Daoy (cell line): ENCODE data around the gene KIT. TPM values are rescaled to one million over a fixed set of nuclear protein-coding genes. Genes with fewer than 3 reads are reported as not detected.

Experiments
- DNase-seq: peaks from one replicate; pipeline ENCODE4 v3.0.0-alpha.2; 2015; ENCODE audit warnings: low read depth
- total RNA-seq: library from RNA; depleted of rRNA; stranded (reverse); fragments of >200 nt; shearing (Covaris generic); gene quantifications from 2 replicates; pipeline ENCODE4 v1.2.3, GENCODE V29; 2014

KIT gene
- total RNA-seq, 1 experiment from 2014 or later = not detected

DNA sequence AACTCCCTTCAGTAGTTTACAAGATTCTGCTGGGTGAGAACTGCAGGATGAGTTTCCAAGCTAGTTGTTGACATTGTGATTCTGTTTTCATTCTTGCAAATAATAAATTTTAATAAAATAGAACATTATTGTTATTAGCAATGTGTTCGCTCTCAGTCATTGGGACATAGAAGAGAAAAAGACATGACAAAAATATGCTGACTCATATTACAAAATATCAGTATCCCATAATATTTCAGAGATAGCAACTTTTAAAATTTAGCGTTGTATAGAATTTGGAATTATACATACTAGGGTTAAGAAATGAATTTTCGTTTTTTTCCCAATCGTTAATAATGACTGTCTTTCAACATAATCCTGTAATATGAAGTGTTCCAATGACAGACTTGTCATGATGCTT, 45.4 kb downstream of the KIT start:
- no peak for DNase-seq

DNA sequence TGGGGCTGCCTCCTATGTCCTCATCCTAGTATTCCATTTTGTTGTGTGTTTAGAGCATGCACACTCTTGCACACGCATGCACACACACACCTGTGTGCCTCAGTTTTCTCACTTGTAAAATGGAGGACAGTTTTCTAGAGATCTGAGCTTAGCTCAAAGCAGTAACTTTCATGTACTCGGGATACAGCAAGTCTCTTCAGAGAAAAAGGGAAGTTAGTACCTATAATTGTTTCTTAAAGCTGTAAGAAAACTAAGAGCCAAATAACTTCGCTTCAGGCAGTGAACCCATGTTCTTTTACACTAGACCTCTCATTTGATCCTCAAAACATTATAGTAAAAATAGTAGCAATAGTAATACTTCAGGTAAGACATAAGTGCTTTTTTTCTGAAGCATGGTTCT, 49.6 kb downstream of the KIT start:
- no peak for DNase-seq

DNA sequence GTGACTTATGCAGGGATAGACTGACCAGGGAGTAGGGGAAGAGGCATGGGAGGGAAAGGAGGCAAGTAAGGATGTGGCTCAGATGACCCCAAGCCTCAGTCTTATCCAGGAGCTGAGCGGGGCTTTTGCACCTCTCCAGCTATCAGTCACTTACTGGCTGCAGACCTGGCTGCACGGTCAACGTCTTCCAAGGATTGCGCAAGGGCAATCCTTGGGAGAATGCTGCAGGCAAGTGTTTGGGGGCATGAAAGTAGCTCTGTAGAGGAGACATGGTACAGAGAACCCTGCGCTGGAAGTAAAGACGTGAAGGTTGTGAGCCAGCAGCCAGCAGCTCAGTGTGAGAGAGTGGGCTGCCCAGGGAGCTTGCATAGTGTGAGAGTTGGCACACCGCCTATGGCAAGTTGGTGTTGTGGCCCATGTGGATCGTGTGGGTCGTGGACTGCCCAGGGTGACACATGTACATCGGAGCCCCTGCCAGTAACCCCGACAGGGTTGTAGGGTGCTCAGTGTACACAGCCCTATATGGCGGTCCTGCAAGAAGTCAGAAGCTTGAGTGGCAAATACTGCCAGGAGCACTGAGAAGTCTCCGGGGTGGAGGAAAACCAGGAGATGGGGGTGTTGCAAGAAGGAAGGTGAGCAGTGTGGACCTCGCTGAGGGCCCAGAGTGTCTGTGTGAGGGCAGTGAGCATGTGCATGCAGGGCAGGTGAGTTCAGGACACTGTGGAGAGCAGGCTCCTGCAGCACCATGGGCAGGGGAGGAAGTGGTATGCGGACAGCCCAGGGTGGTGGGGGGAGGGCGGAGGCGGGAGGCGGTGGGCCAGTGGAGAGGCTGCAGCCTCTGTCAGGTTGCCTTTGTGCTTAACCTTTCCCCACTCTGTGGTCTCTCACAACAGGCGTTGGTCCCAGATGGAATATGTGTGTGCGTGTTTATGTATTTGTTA, 50.9 kb downstream of the KIT start:
- no peak for DNase-seq

DNA sequence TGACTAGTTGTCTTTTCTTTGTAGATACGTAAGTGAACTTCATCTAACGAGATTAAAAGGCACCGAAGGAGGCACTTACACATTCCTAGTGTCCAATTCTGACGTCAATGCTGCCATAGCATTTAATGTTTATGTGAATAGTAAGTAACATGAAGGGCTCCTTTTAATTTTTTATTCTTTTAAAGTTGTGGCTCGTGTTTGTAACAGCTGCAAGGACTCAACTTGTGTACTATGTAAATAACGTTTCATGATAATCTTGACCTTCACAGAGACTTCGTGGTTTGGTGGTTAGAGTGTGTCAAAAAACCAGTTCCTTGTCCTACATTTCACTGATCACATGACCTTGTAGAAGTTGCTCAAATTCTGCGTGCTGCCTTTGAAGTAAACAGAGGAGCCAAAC, 51.6 kb downstream of the KIT start:
- no peak for DNase-seq

DNA sequence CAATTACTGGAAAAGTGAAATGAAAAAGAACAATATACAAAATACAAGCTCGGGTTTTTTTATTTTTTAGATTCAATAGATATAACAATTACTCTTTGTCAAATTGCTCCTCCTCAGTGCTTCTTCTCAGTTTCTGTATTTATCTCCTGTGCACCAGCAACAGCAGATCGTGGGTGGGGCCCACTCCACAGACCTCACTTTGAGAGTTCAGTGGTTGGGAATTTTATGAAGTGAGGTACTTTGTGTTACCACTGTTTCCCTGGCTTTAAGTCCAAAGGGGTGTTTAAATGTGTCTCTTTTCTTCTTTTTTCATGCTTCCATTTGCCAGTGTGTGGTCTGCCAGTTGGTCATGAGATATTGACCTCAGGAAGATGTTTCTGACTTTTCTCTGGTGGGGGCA, 54.4 kb downstream of the KIT start:
- no peak for DNase-seq

DNA sequence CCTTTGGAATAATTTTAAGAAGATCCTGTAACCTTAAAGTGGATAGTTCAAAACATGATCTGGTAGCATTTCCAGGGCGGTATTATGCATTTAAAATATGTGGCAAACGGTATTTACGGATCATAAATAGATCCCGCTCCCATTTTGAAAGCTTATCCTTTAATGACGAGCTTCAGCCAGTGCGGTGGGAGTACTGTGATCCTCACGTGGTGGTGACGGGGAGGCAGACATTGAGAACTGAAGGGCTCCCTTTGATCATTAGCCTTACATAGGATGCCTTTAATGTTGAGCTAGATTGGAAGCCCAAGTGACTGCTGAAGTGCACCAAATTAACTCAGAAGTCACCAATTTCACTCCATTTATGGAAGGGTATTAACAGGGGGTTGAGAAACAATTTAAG, 56.9 kb downstream of the KIT start:
- DNase-seq = no peak

DNA sequence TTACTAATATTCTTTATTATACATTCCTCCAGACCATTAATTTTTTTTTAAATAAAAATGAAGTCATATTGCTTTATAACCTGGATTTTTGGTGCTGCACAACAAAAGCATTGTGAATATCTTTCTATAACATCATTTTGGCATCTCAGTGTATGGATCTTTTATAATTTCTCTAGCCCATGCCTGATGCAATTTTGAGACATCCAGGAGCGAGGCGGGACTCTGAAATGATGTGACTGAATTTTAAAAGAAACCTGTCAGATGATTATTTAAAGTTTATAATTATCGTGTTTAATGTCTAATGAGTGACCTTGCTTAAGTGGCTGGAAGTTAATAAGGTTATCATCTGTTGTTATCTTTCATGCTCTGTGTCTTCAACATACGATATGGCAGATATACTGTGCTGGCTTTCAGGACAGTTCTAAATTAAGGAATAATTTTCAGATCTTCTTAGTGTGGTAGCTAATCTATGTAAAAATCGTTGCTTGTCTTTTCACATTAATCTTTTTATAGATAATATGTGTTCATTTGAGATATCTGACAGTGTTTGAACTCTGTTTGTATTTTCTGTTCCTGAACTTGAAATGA, 58.8 kb downstream of the KIT start:
- DNase-seq = no peak

DNA sequence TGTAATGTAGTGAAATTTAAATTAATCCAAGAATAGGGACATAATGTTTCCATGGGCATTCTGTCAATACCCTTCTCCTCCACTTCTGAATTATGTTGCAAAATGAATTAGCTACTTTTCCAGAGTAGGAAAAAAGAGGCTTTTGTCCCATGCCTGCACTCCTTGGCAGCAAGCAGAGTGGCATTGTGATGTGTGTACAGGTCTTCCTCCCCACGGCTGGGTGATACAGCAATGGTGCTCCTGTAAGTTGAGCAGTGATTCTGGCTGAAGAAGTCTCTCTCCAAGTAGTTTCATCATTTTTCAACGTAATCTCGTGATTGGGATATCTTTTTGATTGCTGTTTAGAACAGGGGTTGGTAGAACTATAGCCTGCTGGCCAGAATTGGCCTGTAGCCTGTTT, 59.9 kb downstream of the KIT start:
- no peak for DNase-seq

DNA sequence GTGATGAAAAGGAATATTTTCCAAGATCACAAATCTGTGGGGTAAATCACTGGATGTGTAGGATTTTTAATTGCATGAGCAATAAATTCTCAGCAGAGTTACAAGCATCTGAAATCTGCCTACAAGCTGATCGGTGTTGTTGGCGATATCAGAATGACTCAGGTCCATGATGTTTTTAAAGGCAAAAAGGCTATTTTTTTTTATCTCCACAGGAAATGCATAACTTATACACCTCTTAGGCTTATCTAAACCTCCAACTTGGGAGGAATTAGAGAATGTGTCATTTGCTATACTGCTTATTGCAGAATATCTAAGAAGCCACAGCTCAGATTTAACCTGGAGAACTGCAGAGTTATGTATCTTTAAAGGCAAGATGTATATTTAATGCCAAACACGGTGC, 61.6 kb downstream of the KIT start:
- DNase-seq = no peak

DNA sequence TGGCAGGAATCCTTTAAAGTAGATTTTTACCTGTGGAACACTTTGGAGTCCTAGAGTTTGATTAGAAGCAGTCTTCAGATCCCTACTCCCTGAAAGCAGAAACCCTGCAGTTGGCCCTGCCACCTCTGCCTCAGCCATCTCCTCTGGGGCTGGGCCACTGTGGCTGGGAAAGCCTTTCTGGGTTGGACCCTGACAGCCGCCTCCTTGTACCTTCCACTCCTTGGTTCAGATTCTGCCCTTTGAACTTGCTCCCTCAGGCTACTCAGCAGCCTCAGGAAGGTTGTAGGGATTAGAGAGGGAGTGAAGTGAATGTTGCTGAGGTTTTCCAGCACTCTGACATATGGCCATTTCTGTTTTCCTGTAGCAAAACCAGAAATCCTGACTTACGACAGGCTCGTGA, 65.5 kb downstream of the KIT start:
- DNase-seq = no peak

DNA sequence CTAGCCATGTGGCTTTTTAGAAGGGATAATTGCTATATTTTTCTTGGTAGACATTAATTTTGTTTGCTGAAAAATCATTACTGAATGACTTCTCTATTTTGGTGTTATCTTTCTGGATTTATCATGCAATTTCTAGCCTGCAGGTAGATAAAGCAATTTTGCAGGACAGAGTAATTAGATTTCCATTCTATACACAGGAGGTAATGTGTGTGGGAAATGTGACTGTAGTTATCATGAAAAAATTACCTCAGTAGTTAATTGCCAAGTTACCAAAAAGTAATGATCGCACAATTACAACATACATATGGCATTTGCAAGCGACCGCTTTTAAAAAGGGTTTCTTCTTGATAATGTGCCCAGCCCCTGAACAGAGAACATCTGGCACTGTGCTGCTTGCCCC, 66.1 kb downstream of the KIT start:
- DNase-seq = no peak

DNA sequence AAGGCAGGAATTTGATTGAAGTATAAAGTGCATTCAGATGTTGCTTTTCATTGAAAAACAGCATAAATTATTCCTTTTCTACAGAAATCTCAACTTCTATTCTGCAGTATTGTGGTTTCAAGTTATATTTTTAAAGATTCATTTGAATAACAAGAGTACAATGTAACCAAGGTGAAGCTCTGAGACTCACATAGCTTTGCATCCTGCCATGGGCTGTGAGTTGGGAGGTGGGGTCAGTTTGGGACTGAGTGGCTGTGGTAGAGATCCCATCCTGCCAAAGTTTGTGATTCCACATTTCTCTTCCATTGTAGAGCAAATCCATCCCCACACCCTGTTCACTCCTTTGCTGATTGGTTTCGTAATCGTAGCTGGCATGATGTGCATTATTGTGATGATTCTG, 69.2 kb downstream of the KIT start:
- no peak for DNase-seq

DNA sequence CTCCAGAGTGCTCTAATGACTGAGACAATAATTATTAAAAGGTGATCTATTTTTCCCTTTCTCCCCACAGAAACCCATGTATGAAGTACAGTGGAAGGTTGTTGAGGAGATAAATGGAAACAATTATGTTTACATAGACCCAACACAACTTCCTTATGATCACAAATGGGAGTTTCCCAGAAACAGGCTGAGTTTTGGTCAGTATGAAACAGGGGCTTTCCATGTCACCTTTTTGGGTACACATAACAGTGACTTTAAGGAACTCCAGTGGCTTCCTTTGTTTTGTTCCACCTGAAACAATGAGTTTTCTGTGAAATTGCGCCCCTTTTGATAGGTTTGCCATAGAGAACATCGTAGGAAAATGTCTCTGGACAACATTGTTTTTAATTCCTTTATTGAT, 69.6 kb downstream of the KIT start:
- no peak for DNase-seq

DNA sequence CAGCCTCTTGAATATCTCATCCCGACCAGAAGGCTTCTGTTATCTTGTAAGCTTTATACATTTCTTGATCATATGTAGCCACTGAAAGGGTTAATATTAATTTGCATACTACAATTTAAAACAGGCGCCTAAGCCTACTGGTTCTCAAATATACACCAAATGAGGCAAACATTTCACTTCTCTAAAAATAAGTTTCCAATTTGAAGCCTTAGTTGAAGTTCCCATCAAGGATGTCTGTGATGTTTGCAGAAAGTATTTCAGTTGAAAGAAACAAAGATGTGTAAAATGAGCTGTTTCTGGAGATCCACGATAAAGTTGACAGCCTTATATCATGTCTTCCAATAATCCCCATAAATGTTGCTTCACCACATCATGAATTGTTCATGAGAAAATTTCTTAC, 70.6 kb downstream of the KIT start:
- no peak for DNase-seq

DNA sequence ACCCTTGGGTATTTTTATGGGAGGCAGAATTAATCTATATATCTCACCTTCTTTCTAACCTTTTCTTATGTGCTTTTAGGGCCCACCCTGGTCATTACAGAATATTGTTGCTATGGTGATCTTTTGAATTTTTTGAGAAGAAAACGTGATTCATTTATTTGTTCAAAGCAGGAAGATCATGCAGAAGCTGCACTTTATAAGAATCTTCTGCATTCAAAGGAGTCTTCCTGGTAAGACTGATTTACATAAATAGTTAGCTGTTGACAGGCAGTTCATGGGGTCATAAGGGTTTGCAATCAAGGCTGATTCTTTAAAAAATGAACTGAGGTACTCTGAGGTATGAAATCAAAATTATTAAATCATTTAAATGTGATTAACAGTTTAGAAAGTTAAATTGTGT, 71.5 kb downstream of the KIT start:
- DNase-seq = no peak

DNA sequence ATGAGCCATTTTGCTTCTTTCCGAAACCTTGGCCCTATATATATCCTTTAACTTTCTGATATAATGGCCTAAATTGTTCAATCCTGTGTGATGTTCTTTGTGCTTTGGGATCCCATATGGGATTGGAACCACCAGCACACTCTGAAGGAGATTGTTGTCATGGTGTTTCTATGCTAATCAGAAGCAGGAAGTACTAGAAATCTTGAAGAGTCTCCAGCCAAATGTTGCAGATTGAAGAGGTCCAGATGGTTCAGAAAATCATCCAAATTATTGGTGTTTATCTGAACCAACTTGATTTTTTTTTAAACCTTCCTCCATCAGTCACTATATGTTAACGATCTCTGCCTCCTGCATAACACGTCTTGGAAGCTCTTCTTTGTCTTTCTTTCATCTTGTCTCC, 72.8 kb downstream of the KIT start:
- DNase-seq = no peak

DNA sequence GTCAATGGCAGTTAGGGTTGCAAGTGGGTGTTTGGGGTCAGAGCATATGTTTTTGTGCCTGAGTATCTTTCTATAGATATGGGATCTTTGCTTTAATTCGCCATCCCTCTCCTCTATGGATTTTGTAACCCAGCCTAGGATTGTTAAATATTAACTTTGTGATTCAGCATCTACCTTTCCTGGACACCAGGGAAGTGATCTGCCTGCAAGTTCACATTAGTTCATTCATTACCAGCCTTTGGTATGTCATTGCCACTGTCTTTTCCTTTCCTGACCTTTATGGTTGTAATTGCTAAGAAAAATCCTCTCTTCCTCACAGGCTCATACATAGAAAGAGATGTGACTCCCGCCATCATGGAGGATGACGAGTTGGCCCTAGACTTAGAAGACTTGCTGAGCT, 73.8 kb downstream of the KIT start:
- DNase-seq = no peak

DNA sequence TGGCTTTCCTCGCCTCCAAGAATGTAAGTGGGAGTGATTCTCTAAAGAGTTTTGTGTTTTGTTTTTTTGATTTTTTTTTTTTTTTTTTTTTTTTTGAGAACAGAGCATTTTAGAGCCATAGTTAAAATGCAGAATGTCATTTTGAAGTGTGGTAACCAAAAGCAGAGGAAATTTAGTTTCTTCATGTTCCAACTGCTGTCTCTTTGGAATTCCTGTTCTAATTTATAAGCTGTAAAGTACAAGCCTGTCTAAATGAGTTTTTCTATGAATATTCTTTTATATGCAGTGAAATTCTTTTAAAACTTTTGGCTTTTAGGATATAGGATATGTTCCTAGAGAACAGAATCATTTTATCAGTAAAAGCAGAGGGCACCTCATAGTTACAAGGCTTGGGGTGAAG, 74.2 kb downstream of the KIT start:
- no peak for DNase-seq

DNA sequence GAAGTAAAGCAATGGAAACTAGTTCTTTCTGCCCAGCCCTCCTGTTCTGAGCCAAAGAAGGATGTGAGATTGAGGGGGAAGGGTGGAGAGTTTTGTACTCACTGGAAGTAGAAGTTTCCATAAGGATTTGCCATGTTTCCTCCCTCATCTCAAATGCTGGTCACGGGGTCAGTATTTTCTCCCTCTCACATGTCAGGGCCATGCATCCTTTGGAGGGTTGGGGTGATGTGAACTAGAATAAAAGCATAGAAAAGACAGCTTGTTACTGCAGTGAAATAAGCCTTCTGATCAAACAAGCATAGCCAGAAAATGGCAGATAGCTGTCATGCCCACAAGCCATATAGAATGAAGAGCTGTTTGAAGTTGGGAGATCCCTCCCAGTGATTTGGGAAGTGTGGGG, 79.7 kb downstream of the KIT start:
- DNase-seq = no peak

DNA sequence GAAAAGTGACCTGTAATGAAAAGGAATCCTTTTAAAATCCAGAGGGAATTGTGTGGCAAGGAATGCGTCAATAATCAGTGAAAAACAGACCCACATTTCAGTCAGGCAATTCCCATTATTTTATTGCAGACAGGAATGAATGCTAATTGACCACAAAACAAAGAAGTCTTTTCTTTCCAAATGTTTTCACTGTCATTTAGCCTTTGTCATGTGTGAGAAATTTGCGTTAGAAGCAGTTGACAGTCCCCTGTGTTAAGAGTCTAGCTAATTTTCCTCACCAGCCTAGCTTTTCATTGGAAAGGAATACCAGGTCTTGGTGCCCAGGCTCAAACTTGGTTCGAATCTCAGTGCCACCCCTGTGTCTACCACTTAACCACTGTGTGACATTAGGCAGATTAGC, 83.4 kb downstream of the KIT start:
- no peak for DNase-seq

DNA sequence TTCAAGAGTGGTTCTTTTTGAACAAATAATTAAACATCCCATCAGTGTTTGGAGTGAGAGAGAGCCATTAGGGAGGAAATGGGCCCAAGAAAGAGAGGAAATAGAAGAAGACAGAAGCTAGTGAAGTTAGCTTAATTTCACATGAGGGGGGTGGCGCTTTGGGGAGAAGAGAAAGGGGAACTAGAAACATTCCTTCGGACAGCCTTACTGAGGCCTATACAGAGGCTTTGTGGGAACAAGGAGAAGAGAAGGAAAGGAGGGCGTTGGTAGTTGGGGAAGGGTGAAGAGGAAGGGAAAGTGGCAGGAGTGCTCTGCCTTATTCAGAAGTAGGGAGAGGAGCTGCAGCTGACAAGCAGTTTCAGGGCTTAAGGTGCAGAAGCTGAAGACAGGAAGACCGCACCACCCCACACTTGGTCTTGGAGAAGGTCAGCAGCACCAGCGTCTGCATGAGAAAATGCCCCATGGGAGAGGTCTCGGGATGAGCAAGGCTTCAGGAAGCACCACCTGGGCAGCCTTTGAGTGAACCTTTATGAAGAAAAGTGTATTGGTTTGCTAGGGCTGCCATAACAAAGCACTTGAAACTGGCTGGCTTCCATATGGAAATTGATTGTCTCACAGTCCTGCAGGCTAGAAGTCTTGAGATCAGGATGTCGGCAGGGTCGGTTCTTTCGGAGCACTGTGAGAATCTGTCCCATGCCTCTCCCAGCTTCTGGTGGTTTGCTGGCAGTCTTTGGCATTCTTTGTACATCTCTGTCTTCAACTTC, 85.1 kb downstream of the KIT start:
- DNase-seq = no peak

DNA sequence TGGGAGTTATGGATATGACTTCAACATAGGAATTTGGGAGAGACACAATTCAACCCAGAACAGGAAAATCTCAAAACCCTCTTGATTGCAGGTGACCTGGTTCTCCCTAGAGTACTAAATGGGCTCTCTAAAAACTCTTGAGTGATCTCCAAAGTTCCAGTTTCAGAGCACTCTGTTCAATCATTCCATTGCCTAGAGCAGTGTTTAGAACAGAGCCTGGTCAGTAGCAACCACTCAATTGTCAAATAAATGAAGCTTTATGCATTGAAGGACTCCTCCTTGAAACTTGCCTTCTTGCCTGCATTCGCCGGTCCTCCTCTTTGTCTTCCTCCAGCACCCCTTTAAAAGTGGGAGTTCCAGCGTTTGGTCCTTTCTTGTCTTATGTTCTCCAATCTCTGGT, 85.8 kb downstream of the KIT start:
- no peak for DNase-seq

DNA sequence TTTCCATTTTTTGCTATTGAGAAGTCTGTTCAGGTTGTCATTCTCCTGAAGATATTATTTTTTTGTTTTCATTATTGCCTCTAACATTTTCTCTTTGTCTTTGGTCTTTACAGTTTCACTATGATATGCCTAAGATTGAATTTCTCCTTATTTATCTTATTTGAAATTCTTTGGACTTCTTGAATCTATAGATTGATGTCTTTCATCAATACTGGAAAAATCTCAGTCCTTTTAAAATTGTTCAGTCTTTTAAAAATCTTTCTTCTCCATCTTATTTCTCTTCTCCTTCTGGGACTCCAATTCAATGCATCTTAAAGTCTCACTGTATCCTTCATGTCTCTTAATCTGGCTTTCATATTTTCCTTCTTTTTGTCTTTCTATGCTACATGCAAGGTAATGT, 86.7 kb downstream of the KIT start:
- DNase-seq = no peak
